GM10847 (cell line): ENCODE data around the gene ATXN3L.

Experiments used
- POLR2A ChIP-seq: IDR thresholded peaks from 2 replicates; pipeline ENCODE4 v1.6.1; 2011; ENCODE audit not compliant: insufficient read length; ENCODE audit errors: extremely low read depth

ATXN3L gene

DNA sequence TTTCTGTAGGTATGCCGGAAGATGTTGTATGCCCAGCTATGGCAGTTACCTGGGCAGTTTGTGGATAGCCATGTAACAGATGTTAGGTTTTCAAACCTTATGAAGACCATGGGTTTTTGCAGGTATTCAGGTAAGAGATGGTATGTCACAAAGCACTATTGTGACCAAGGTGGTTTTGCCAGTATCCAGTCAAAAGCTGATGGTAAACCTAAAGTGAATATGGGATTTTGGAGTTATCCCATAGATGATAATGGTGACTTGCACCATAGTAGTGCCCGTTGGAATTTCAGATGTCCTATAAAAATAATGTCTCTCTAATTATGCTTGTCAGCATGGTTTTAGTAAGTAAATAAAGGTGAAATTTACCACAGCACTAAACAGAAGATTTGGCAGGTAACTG, at the start of gene ATXN3L:
TSS of gene ATXN3L (minus strand) at position 101 of the 400 bp plus-strand sequence. CDS start 119 bp downstream, outside the sequence.
- no peak for TF ChIP-seq POLR2A

DNA sequence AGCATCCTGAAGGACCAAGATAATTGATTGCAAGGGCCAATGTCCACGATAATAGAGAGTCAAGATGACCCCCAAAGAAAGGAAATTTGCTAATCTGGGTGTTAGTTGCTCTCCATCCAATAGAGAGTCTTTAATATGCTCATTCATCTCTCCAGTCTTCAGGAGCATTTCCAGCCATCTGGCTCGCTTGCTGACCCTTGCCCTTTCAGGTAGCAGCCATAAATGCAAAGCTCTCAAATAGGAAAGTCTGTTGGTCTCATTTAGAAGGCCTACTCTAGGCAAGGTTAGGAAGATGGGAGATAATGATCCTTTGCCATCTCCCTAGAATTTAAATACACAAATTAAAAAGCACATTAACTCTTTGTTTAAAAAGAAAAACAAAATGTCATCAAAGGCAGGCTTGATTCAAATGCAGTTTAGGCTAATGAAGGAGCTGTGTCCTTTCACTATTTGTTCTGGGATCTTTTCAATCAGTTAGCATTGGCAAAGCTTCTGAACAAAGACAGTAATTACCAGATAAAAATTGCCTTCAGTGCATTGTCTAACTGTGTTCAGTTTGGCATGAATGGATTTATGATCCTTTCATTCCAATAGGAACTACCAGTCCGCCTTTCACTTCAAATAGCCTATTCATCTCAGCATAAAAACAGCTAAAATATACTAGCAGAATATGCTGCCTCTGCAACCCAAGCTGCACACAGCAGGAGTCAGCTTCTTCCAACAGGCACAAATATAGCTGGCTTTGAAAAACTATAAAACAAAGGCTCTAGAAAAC, 49.6 kb upstream of the ATXN3L start:
- TF ChIP-seq POLR2A: no peak

DNA sequence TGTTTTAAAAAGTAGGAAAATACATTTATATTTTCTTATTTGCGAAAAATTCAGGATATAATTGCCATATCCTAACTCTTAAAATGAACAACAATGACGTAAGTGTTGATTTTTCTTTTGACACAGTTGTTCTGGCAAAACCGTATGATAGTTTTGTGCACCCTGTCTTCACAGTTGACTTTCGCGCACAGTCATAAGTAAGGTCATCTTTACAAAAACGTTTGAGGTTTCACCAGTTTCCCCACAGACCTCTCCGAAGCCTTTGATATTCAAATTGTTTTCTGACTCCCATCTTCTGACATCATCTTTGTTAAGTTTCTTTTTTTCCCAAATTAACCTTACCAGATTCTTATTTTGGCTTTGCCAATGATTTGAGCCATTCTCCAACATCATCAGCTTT, 48.1 kb upstream of the ATXN3L start:
- no peak for TF ChIP-seq POLR2A

DNA sequence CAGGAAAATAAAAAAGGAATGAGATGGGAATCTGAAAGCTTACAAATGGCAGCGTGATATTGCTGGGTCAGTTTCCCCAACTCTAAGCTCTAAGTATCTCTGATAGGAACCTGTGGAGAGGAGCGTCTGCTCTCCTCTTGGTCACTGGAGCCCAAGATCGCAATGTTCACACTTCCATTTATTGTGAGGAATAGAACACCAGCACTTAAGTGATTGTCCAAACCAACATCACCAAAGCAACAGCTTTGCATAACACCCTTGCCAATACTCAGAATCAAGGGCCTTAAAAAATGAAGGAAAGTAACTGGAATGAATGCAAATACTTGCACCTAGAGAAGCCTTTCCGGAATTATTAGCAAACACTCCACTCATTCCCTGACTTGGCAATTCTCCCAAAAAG, 46.8 kb upstream of the ATXN3L start:
- TF ChIP-seq POLR2A: no peak

DNA sequence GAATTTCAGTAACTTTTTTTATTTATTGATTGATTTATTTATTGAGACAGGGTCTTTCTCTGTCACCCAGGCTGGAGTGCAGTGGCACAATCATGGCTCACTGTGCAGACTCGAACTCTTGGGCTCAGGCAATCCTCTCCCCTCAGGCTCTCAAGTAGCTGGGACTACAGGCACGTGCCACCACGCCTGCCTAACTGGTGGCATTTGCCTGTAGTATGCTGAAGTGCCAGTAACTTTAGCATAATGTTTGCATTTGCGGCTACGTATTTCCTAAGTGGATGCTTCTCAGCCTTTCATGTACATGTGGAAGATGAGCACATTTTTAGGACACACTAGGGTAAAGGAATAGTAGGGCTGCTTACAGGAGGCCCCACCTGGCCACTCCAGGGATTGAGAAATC, 45.3 kb upstream of the ATXN3L start:
- no peak for TF ChIP-seq POLR2A

DNA sequence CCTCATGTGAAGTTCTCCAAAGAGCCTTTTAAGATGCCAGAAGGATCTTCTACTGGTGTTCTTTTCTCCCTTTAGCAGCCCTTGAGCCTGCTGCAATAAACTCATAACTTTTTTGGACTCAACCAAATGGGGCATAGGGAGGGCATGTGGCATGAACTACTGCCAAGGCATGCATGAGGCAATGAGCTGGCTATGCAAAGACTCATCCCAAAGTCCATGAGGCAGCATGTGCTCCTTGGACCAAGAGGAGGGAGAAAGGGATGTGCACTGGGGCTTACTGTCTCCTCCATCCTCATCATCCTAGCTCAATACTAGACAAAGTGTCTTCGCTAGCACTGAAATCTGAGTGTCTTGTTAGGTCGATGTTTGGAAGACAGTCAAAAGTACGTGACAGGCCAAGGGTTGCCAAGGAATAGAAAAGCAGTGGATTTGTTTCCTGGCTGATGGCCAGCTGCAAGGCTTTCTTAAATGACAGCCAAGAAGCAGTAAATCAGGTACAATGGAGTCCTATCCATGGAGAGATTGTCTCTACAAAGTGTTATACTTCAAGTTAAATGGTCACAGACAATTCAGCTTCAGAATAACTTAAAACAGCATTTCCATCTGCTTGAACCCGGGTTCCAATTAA, 44.5 kb upstream of the ATXN3L start:
- no peak for TF ChIP-seq POLR2A

DNA sequence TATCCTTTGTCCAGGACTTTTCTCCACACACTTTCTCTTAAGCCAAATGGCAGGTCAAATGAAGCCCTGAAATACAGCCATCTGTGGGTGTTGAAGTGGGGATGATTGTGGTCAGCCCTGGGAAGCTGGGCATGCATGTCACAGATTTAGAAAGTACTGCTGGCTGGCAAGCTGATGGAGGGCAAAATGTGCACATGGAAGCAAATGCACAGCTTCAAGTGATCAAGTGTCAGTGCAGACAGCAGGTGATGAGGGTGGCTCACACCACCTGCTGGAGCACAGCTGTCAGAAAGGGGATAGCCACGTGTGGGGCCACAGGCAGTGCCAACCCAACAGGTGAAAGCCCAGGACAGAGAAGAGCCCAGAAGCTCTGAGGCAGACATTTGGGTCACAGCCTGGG, 40.3 kb upstream of the ATXN3L start:
- no peak for TF ChIP-seq POLR2A

DNA sequence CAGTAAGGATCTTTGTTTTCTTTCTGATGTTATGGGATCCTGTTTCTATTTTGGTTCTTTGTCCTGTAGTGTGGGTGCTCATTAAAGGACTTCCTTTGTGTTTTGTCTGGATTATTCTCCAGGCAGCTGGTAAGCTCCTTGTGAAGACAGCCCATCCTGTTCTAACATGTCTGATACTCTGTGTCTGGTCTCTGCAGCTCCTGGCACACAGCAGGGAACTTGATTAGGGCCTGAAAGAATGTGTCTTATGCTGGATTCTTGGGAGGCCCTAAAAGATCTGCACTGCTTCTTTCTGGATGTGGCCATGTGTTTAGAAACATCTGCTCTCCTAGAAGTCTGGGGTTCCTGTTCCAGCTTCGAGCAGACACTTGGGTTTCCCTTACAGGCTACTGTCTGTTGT, 38.1 kb upstream of the ATXN3L start:
- TF ChIP-seq POLR2A: no peak

DNA sequence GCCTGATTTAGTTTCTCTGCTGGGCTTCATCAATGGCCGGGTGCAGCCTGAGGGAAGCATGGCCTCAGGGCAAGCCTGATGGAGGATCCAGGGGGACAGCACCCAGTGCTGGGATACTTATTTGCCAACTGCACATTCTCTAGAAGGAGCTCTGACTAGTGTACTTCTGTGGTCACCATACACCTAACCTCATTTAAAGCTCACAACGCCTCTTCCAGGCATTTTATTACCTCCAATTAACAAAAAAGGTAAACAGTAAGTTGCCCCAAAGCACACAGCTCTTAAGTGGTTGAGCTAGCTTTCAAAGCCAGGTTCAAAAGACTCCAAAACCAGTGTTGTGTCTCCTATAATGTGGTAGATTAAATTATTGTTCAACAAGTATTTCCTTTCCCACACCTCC, 26.8 kb upstream of the ATXN3L start:
- no peak for TF ChIP-seq POLR2A

DNA sequence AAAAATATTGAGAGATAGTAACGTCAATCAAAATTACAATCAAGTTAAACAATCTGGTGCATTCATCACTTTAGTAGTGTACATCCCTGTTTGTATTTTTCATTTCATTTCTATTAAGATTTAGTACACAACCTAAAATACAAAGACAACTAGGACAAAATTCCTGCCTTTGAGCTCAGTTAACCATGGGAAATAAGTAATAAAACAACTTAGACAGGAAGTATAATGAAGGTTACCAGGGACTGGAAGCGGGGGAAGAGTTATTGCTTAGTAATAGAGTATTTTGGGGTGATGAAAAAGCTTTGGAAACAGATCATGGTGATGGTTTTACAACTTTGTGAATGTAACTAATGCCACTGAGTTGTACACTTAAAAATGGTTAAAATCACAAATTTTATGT, 25.6 kb upstream of the ATXN3L start:
- no peak for TF ChIP-seq POLR2A

DNA sequence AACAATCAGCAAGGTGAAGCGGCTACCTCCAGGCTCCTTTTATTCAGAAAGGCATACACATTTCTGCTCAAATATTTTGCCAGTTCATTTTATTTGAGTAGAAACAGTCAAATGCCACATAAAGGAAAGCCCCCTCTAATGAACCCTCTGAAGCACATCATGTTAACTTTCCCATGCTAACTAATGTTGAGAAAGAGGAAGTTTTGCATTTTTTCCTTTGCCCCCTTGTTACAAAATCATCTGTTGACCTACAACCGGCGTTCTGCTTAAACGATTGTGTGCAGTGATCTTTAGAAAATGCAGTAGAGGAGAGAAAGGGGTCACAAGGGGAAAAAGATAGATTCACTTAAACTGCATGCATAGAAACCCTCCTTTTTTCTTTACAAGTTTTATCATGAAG, 25.2 kb upstream of the ATXN3L start:
- no peak for TF ChIP-seq POLR2A

DNA sequence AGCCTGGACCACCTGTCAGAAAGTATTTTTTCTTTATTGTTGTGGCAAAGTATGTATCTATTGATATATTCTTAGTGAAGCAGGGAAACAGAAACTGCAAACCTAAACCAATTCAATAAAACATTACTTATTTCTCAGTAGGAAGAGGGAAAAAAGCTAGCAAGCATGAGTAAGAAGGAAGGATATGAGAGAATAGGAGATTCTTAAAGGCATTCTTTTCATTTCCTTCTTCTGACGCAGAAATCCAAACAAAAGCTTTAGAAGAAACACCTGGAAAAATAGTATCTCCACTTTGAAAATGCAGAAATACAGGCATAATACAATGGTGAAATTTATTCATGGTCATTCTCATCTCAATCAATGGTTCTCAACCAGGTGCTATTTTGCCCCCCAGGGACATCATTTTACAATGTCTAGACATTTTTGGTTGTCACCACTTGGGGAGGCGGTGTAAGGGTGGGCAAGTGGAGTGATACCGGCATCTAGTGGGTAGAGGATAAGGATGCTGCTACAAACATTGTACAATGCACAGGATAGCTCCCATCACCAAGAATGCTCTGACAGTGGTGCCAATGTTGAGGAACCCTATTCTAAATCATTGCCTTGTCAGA, 21.7 kb upstream of the ATXN3L start:
- TF ChIP-seq POLR2A: no peak

DNA sequence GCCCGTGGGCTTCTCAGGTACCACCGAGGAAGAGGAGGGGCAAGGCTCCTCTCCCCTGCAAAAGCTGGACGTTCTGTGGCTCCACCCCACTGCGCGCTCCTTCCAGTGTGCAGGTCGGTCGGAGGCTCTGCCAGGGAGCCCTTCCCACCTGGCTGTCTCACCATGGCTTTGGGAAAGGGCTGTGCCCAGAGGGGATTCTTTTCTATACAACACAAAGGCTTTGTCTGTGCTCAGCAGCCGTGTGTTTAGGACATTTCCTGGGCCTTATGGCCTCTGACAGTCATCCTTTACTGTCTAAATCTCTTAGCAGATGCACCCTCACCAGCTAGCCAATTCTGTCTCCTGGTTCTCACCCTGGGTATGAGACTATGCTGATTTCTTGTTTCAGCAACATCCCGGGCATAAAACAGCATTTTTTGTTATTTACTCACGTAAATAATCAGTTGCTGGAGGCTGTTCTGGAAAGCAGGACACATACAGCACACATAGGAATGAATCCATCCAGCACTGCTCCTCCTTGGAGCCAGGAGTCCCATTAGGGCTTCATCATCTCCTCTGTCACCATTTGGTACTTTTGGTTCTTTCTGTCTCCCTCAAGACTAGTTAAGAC, 20.4 kb upstream of the ATXN3L start:
- no peak for TF ChIP-seq POLR2A

DNA sequence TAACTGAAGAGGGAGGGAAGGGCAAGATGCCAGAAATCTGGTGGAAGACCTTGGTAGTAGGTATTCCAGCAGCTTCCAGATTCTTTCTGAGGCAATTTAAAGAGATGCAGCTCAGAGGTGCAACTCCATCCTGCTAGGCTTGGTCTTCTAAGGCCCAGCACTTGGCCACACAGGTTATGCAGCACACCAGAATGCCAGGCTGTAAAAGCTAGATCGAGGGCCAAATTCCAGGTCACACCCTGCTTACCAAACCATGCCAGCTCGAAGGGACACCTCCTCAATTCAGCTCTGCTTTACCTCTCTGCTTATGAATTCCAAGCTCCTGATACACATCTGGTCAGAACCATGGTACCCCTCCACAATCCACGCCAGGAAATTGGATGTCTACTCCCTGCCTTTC, 19.8 kb upstream of the ATXN3L start:
- no peak for TF ChIP-seq POLR2A

DNA sequence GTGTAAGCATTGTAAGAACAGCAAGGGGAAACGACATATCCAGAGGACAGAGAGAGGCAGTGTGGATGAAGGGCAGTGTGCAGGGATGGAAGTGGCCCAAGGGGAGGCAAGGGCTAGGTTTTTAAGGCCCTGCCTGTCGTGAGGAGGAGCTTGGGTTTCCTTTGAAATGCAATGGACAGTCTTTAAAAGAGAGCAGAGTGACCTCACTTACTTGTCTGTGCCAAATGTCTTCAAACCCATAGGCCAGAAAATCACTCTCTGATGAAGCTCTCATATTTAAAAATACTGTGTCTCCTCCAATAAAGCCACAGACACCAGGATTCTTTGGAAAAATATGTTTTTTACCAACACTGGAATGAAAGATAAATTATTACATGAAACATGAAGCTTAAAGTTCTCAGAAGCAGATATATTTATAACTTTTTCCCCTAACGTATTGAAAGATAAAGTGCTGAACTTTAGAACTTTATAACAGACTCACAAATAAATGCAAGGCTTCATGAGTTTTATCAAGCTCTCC, 19.2 kb upstream of the ATXN3L start:
- TF ChIP-seq POLR2A: no peak

DNA sequence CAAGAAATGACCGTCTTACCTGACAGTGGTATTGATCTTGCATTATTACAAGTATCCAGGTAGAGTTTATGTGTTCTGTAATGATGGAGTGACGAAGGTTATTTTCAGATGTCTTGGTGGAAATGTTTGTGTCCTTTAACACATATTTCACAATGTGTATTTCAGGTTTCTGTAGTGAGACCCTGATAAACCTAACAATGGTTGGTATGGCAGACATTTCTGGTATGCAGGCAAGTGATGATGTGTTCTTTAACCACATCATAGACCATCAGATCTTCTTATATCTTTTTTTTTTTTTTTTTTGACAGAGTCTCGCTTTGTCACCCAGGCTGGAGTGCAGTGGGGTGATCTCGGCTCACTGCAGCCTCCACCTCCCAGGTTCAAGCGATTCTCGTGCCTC, 14.6 kb upstream of the ATXN3L start:
- TF ChIP-seq POLR2A: no peak

DNA sequence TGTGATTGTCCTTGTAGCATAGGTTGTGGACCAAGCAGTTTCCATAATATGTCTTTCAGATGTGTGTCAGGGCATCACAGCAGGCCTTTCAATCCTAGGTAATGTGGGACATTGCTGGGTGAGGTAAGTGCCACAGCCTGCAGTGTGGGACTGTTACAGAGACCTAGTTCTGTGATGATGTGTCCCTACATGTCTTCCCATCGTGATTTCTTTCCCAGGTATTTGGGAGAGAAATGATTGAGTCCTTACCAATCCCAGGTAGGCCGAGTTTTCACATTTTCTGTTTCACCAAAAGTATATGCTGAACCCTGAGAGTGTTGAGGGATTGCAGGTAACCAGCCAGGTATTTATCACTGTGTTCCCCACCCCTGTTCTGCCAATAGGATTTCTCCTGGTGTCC, 10.6 kb upstream of the ATXN3L start:
- TF ChIP-seq POLR2A: no peak

DNA sequence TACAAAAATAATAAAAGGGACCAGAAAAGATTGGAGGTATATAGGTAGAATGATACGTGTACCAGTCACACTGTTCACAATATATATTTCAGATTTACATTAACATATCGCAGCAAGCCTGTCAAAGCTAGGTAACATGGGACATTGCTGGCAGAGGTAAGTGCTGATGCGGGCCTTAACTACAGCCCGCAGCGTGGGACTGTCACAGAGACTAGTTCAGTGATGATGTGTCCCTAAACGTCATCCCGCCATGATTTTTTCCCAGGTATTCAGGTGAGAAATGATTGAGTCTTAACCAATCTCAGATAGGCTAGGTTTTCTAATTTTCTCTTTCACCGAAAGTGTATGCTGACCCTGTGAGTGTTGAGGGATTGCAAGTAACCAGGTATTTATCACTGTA, 7.8 kb upstream of the ATXN3L start:
- no peak for TF ChIP-seq POLR2A
